Measurements from ENCODE around the gene MYO1D. TPM values are rescaled to one million over a fixed set of nuclear protein-coding genes. Genes with fewer than 3 reads are reported as not detected.

Gene MYO1D
- total and polyA plus RNA-seq, 4 donors = 4.5 to 22.9 (median 13.3) TPM

DNA sequence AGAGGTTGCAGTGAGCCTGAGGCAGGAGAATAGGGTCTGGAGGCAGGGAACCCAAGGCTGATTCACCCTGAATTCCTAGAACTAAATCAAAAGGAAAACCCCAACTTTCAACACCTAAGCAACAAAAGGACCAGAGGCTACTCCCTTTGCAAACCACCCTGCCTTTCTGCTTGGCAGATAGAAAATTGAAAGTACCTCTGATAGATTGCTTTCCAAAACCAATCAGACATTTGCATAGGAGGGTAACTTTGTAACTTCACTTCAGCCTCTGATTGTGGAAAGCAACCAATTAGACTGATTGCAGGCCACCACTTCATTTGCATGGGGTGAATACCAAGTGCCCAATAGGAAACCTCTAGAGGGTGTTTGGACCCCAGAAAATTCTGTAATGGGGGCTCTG, 40.2 kb upstream of the MYO1D start (continued):
- TF ChIP-seq, protein P1, sequence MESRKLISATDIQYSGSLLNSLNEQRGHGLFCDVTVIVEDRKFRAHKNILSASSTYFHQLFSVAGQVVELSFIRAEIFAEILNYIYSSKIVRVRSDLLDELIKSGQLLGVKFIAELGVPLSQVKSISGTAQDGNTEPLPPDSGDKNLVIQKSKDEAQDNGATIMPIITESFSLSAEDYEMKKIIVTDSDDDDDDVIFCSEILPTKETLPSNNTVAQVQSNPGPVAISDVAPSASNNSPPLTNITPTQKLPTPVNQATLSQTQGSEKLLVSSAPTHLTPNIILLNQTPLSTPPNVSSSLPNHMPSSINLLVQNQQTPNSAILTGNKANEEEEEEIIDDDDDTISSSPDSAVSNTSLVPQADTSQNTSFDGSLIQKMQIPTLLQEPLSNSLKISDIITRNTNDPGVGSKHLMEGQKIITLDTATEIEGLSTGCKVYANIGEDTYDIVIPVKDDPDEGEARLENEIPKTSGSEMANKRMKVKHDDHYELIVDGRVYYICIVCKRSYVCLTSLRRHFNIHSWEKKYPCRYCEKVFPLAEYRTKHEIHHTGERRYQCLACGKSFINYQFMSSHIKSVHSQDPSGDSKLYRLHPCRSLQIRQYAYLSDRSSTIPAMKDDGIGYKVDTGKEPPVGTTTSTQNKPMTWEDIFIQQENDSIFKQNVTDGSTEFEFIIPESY (IDR thresholded peaks at IDR 0.05) = no peak

GRCh38 chr17:32916134-32916533, 39.2 kb upstream of the MYO1D start:
- Histone ChIP-seq H3K27ac (ENCODE audit: low read depth in 1 of 2, low read length in 2 of 2) (no peak overlapping the region), H3K4me3 (ENCODE audit: low read depth in 1 of 3, low read length in 3 of 3) (no peak overlapping the region), H3K27me3 (ENCODE audit: control insufficient read depth in 4 of 4, insufficient read depth in 4 of 4, low read length in 3 of 4) (no peaks in the 10 kb centered on the region), H3K36me3 (ENCODE audit: control insufficient read depth in 4 of 4, insufficient read depth in 3 of 4, low read depth in 1 of 4, low read length in 3 of 4) (no peaks in the 10 kb centered on the region), H3K4me1 (ENCODE audit: control insufficient read depth in 4 of 4, insufficient read depth in 4 of 4, low read length in 3 of 4) (peaks cover 0 to 9% (median 4%) of the 10 kb centered on the region in 4 donors), H3K9me3 (ENCODE audit: control insufficient read depth in 4 of 4, low read length in 3 of 4) (no peaks in the 10 kb centered on the region), H3K9ac (ENCODE audit: low read depth in 1 of 2, low read length in 2 of 2) (no peak overlapping the region)
- TF ChIP-seq MAX (IDR thresholded peaks at IDR 0.05) = no peak
- no peak for TF ChIP-seq FOXA2 (IDR thresholded peaks at IDR 0.05)
- TF ChIP-seq FOXA1 (IDR thresholded peaks at IDR 0.05) = no peak
- no peak for TF ChIP-seq RXRA (IDR thresholded peaks at IDR 0.05)
- TF ChIP-seq, protein P1 (IDR thresholded peaks at IDR 0.05) = no peak
- TF ChIP-seq YY1 (IDR thresholded peaks at IDR 0.05) = no peak
- DNase-seq (ENCODE audit: low spot score) = no peak
- 82% methylated on average over 3 of the region's 3 CpGs for WGBS

DNA sequence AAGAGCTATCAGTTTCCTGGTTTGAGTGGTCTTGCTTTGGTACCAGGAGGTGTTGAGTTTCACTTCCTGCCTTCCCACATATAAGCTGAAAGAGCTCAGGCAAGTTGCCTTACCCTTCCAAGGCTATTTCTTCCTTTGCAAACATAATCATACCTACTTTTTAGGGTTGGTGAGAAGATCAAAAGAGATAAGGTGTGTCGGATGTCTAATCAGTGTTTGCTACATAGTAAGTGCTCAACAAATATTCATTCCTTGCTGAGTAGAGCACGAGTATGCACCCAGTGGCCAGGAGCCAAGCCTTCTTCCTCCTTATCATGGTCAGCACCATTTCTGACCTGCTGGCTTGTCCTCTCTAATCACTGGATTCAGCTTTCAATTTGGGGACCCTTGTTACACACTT, 38.3 kb upstream of the MYO1D start:
- Histone ChIP-seq H3K4me1 (ENCODE audit: control insufficient read depth in 4 of 4, insufficient read depth in 4 of 4, low read length in 3 of 4) (peaks cover 0 to 9% (median 4%) of the 10 kb centered on the region in 4 donors), H3K4me3 (ENCODE audit: low read depth in 1 of 3, low read length in 3 of 3) (no peak overlapping the region), H3K36me3 (ENCODE audit: control insufficient read depth in 4 of 4, insufficient read depth in 3 of 4, low read depth in 1 of 4, low read length in 3 of 4) (no peaks in the 10 kb centered on the region), H3K27me3 (ENCODE audit: control insufficient read depth in 4 of 4, insufficient read depth in 4 of 4, low read length in 3 of 4) (no peaks in the 10 kb centered on the region), H3K9ac (ENCODE audit: low read depth in 1 of 2, low read length in 2 of 2) (no peak overlapping the region), H3K27ac (ENCODE audit: low read depth in 1 of 2, low read length in 2 of 2) (no peak overlapping the region), H3K9me3 (ENCODE audit: control insufficient read depth in 4 of 4, low read length in 3 of 4) (no peaks in the 10 kb centered on the region)
- DNase-seq (ENCODE audit: low spot score) = no peak
- WGBS = 64% methylated on average over 2 of the region's 2 CpGs
- no peak for TF ChIP-seq FOXA1 (IDR thresholded peaks at IDR 0.05)
- no peak for TF ChIP-seq SP1 (IDR thresholded peaks at IDR 0.05)
- TF ChIP-seq, protein P2, sequence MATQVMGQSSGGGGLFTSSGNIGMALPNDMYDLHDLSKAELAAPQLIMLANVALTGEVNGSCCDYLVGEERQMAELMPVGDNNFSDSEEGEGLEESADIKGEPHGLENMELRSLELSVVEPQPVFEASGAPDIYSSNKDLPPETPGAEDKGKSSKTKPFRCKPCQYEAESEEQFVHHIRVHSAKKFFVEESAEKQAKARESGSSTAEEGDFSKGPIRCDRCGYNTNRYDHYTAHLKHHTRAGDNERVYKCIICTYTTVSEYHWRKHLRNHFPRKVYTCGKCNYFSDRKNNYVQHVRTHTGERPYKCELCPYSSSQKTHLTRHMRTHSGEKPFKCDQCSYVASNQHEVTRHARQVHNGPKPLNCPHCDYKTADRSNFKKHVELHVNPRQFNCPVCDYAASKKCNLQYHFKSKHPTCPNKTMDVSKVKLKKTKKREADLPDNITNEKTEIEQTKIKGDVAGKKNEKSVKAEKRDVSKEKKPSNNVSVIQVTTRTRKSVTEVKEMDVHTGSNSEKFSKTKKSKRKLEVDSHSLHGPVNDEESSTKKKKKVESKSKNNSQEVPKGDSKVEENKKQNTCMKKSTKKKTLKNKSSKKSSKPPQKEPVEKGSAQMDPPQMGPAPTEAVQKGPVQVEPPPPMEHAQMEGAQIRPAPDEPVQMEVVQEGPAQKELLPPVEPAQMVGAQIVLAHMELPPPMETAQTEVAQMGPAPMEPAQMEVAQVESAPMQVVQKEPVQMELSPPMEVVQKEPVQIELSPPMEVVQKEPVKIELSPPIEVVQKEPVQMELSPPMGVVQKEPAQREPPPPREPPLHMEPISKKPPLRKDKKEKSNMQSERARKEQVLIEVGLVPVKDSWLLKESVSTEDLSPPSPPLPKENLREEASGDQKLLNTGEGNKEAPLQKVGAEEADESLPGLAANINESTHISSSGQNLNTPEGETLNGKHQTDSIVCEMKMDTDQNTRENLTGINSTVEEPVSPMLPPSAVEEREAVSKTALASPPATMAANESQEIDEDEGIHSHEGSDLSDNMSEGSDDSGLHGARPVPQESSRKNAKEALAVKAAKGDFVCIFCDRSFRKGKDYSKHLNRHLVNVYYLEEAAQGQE (IDR thresholded peaks at IDR 0.05) = no peak
- no peak for TF ChIP-seq GABPA (IDR thresholded peaks at IDR 0.05 in 1 of 2, conservative IDR thresholded peaks at IDR 0.05 in 1 of 2)

Measured in liver (tissue), 9 donors.